IMR-90 (cell line): ENCODE results near the gene GRIK3. TPM values are rescaled to one million over a fixed set of nuclear protein-coding genes. Genes with fewer than 3 reads are reported as not detected.

ENCODE experiments used
- ATAC-seq: fragments of 200-7000 bp; cut with Tn5 transposase; 2 replicates; pipeline ENCODE4 v1.9.1; 2020; ENCODE audit warnings: low read depth, mild to moderate bottlenecking, moderate library complexity
- BruUV-seq: library from RNA; stranded (reverse); fragments of 400-500 nt; replicated peaks from 2 replicates; lab custom pipeline; 2021; lab: Mats Ljungman, UMichigan
- CTCF ChIA-PET: fragments of 300-600 bp; formaldehyde crosslinking; extraction: SDS; loops from one replicate; lab custom pipeline; 2021; ENCODE audit warnings: antibody characterized with exemption; lab: Yijun Ruan, JAX
- POLR2A ChIA-PET: fragments of 300-600 bp; sonication (Branson Sonifier 250); formaldehyde crosslinking; loops from one replicate; lab custom pipeline; 2022; ENCODE audit warnings: antibody characterized with exemption; ENCODE audit not compliant: unreplicated experiment; lab: Charles Lee
- DNase-seq: peaks from one replicate; pipeline ENCODE4 v3.0.0; 2013
- H2AFZ ChIP-seq: replicated peaks from 2 replicates; pipeline ENCODE3; 2013; ENCODE audit warnings: low read length, mild to moderate bottlenecking; ENCODE audit not compliant: poor library complexity
- H2AK5ac ChIP-seq: 2 replicates; pipeline ENCODE4 v1.6.1; 2013; ENCODE audit warnings: low read depth, low read length, inconsistent platforms
- H2AK9ac ChIP-seq: replicated peaks from 2 replicates; pipeline ENCODE3; 2013; ENCODE audit warnings: mild to moderate bottlenecking, low read depth, low read length, moderate library complexity; ENCODE audit not compliant: poor library complexity
- H2BK120ac ChIP-seq: 2 replicates; pipeline ENCODE4 v1.6.1; 2013; ENCODE audit warnings: low read depth, low read length, inconsistent platforms
- H2BK15ac ChIP-seq: 3 replicates; pipeline ENCODE4 v1.6.1; 2013; ENCODE audit warnings: low read depth, low read length, inconsistent platforms
- H2BK20ac ChIP-seq: 2 replicates; pipeline ENCODE4 v1.6.1; 2013; ENCODE audit warnings: low read depth, mild to moderate bottlenecking, inconsistent platforms, low read length, moderate library complexity
- H2BK5ac ChIP-seq: 2 replicates; pipeline ENCODE4 v1.6.1; 2013; ENCODE audit warnings: mild to moderate bottlenecking, low read depth, low read length, inconsistent platforms; ENCODE audit not compliant: poor library complexity, severe bottlenecking
- H3K14ac ChIP-seq: replicated peaks from 2 replicates; pipeline ENCODE4 v1.6.1; 2013; ENCODE audit warnings: low read depth, low read length, inconsistent platforms
- H3K18ac ChIP-seq: 2 replicates; pipeline ENCODE4 v1.6.1; 2013; ENCODE audit warnings: low read depth, low read length, control low read depth
- H3K23ac ChIP-seq: 2 replicates; pipeline ENCODE4 v1.6.1; 2013; ENCODE audit warnings: low read depth, low read length, inconsistent platforms
- H3K27ac ChIP-seq: 2 replicates; pipeline ENCODE4 v1.5.1; 2013; ENCODE audit warnings: mild to moderate bottlenecking, control low read depth, low read length; ENCODE audit not compliant: insufficient read depth
- H3K27me3 ChIP-seq: 2 replicates; pipeline ENCODE4 v1.6.1; 2013; ENCODE audit warnings: low read length; ENCODE audit not compliant: control insufficient read depth, insufficient read depth
- H3K36me3 ChIP-seq: 2 replicates; pipeline ENCODE4 v1.6.1; 2013; ENCODE audit warnings: low read length, mixed read lengths; ENCODE audit not compliant: control insufficient read depth, insufficient read depth
- H3K4ac ChIP-seq: 2 replicates; pipeline ENCODE4 v1.6.1; 2013; ENCODE audit warnings: low read depth, low read length, inconsistent platforms
- H3K4me1 ChIP-seq: 2 replicates; pipeline ENCODE4 v1.6.1; 2013; ENCODE audit warnings: low read length, mixed read lengths; ENCODE audit not compliant: control insufficient read depth, insufficient read depth
- H3K4me2 ChIP-seq: 2 replicates; pipeline ENCODE4 v1.6.1; 2013; ENCODE audit warnings: low read depth, mild to moderate bottlenecking, control low read depth, low read length, moderate library complexity
- H3K4me3 ChIP-seq: 2 replicates; pipeline ENCODE4 v1.5.1; 2013; ENCODE audit warnings: low read depth, mild to moderate bottlenecking, control low read depth, low read length, moderate library complexity; ENCODE audit not compliant: insufficient read depth
- H3K56ac ChIP-seq: 2 replicates; pipeline ENCODE4 v1.6.1; 2013; ENCODE audit warnings: low read length, inconsistent platforms; ENCODE audit not compliant: insufficient read depth; ENCODE audit errors: extremely low read depth
- H3K79me1 ChIP-seq, 2 experiments: 2 replicates each; pipeline ENCODE4 v1.6.1; 2013; ENCODE audit warnings: low read length in 2 of 2, inconsistent platforms in 1 of 2, low read depth in 1 of 2
- H3K9ac ChIP-seq: 2 replicates; pipeline ENCODE4 v1.6.1; 2013; ENCODE audit warnings: low read depth, low read length, control low read depth
- H3K9me1 ChIP-seq: 2 replicates; pipeline ENCODE4 v1.6.1; 2013; ENCODE audit warnings: low read length, inconsistent platforms; ENCODE audit not compliant: insufficient read depth
- H3K9me3 ChIP-seq: 2 replicates; pipeline ENCODE4 v1.6.1; 2013; ENCODE audit warnings: low read length; ENCODE audit not compliant: control insufficient read depth, insufficient read depth
- H4K20me1 ChIP-seq: 2 replicates; pipeline ENCODE4 v1.6.1; 2013; ENCODE audit warnings: low read length, inconsistent platforms; ENCODE audit not compliant: insufficient read depth
- H4K5ac ChIP-seq: 2 replicates; pipeline ENCODE4 v1.6.1; 2013; ENCODE audit warnings: mild to moderate bottlenecking, low read depth, low read length, control low read depth
- H4K8ac ChIP-seq, 2 experiments: 2 replicates each; pipeline ENCODE4 v1.6.1; 2013; ENCODE audit warnings: low read depth in 2 of 2, low read length in 2 of 2, control low read depth in 1 of 2, inconsistent platforms in 1 of 2
- H4K91ac ChIP-seq: 2 replicates; pipeline ENCODE4 v1.6.1; 2013; ENCODE audit warnings: low read depth, low read length, inconsistent platforms; ENCODE audit not compliant: insufficient read depth
- BHLHE40 ChIP-seq: fragments of 150-350 bp; IDR thresholded peaks from 2 replicates; pipeline ENCODE4 v1.6.1; 2016; ENCODE audit warnings: mild to moderate bottlenecking, low read depth, low read length
- CTCF ChIP-seq: conservative IDR thresholded peaks from 2 replicates; pipeline ENCODE4 v1.5.1; 2012; ENCODE audit warnings: mild to moderate bottlenecking, low read depth, low read length, improper control_type of control experiment
- MXI1 ChIP-seq: IDR thresholded peaks from 2 replicates; pipeline ENCODE4 v1.6.1; 2012; ENCODE audit warnings: low read depth, mild to moderate bottlenecking, low read length, moderate library complexity, borderline replicate concordance
- NFE2L2 ChIP-seq: fragments of 150-350 bp; IDR thresholded peaks from 2 replicates; pipeline ENCODE4 v1.6.1; 2016; ENCODE audit warnings: low read depth, mild to moderate bottlenecking, low read length
- POLR2A ChIP-seq: IDR thresholded peaks from 2 replicates; pipeline ENCODE4 v1.6.1; 2012; ENCODE audit warnings: mild to moderate bottlenecking, low read depth, low read length
- RAD21 ChIP-seq: IDR thresholded peaks from 2 replicates; pipeline ENCODE4 v1.6.1; 2012; ENCODE audit warnings: low read length, improper control_type of control experiment
- RFX5 ChIP-seq: IDR thresholded peaks from 2 replicates; pipeline ENCODE4 v1.8.0; 2012; ENCODE audit warnings: low read depth, mild to moderate bottlenecking, low read length, moderate library complexity
- SMC3 ChIP-seq: fragments of 150-350 bp; IDR thresholded peaks from 2 replicates; pipeline ENCODE4 v1.6.1; 2016; ENCODE audit warnings: low read depth, mild to moderate bottlenecking, antibody characterized with exemption, low read length, moderate library complexity
- USF2 ChIP-seq: fragments of 150-350 bp; IDR thresholded peaks from 2 replicates; pipeline ENCODE4 v1.6.1; 2017; ENCODE audit warnings: mild to moderate bottlenecking, antibody characterized with exemption, low read length, low read depth
- WGBS, 2 experiments: methylation state at CpG; one replicate each; pipeline versions ENCODE4 v1.1.5 to v1.1.7; 2013; ENCODE audit warnings: missing lambda C conversion rate in 2 of 2; ENCODE audit not compliant: insufficient read length in 1 of 2; ENCODE audit errors: extremely low coverage in 2 of 2; 5-methylcytosine and 5-hydroxymethylcytosine counted together
- dilution Hi-C: fragments of 300-500 bp; cut with HindIII; formaldehyde crosslinking; loops from one replicate; pipeline ENCODE4 v1.14.3; 2018; ENCODE audit warnings: low sequenced_read_pairs; ENCODE audit not compliant: unreplicated experiment
- in situ Hi-C: fragments of 300-500 bp; cut with MboI; formaldehyde crosslinking; loops from 3 replicates; pipeline ENCODE4 v1.14.3; 2019; ENCODE audit warnings: low sequenced_read_pairs, inconsistent platforms, mixed read lengths
- intact Hi-C: fragments of 100-400 bp; cut with micrococcal nuclease; formaldehyde crosslinking; loops from 2 replicates; pipeline ENCODE4 v1.10.0; 2022
- polyA plus RNA-seq, 3 experiments: library from polyadenylated mRNA; depleted of rRNA; stranded (reverse); fragments of >200 nt; gene quantifications; 2 replicates each; pipeline ENCODE4 v1.2.3, GENCODE V29; 2012; ENCODE audit warnings: low replicate concordance in 1 of 3
- total RNA-seq: library from RNA; depleted of rRNA; stranded (reverse); fragments of >200 nt; gene quantifications from 2 replicates; pipeline ENCODE4 v1.2.3, GENCODE V29; 2012

Gene GRIK3
- total and polyA plus RNA-seq, 2 of the 4 experiments (the other 2 are of a cell fraction) = not detected

- no peak for TF ChIP-seq BHLHE40
- TF ChIP-seq NFE2L2 = no peak
- TF ChIP-seq RFX5 = no peak
These were observed at the start of gene GRIK3 (continued) for GRCh38 chr1:37034121-37035013.

GRCh38 chr1:37084013-37084412, 49.7 kb upstream of the GRIK3 start:
- H2BK15ac ChIP-seq = no peak overlapping the region
- BruUV-seq = no TSS peak
- H3K4me2 ChIP-seq = no peak overlapping the region
- H2BK5ac ChIP-seq = no peak overlapping the region
- no peak overlapping the region for H3K18ac ChIP-seq
- no peaks in the 10 kb centered on the region for H3K79me1 ChIP-seq
- dilution Hi-C loops = no loop called here
- H3K27ac ChIP-seq = no peak overlapping the region
- H3K4me1 ChIP-seq = no peaks in the 10 kb centered on the region
- intact Hi-C loops = no loop called here
- no peak overlapping the region for H3K23ac ChIP-seq
- H2AK9ac ChIP-seq = no peak overlapping the region
- DNase-seq (no peak), ATAC-seq (no peak)
- no peak overlapping the region for H3K56ac ChIP-seq
- no peak overlapping the region for H3K4ac ChIP-seq
- no peak overlapping the region for H4K91ac ChIP-seq
- in situ Hi-C loops = no loop called here
- H3K36me3 ChIP-seq = no peaks in the 10 kb centered on the region
- H3K9ac ChIP-seq = no peak overlapping the region
- H3K9me3 ChIP-seq = 0 out of 2 replicates have a peak, but pooled peaks cover 3% of the 10 kb centered on the region
- H4K5ac ChIP-seq = no peak overlapping the region
- no peaks in the 10 kb centered on the region for H4K20me1 ChIP-seq
- H3K4me3 ChIP-seq = no peak overlapping the region
- H4K8ac ChIP-seq = no peak overlapping the region
- WGBS, 2 experiments = no CpG with 5 or more reads among the region's 10 CpGs
- TF ChIP-seq POLR2A = no peak
- TF ChIP-seq USF2 = no peak
- TF ChIP-seq SMC3 = no peak
- TF ChIP-seq MXI1 = no peak
- no peak for TF ChIP-seq RAD21
- TF ChIP-seq CTCF = no peak
- no peak for TF ChIP-seq RFX5
- H2AK5ac ChIP-seq = no peak overlapping the region
- H3K27me3 ChIP-seq = no peaks in the 10 kb centered on the region
- H3K9me1 ChIP-seq = no peaks in the 10 kb centered on the region
- H2BK20ac ChIP-seq = no peak overlapping the region
- POLR2A ChIA-PET = no interaction called here
- CTCF ChIA-PET = no interaction called here
- no peak overlapping the region for H2AFZ ChIP-seq
- H2BK120ac ChIP-seq = no peak overlapping the region
- no peak overlapping the region for H3K14ac ChIP-seq
